SK-N-SH treated with all-trans-retinoic acid at 6 μM for 48 hours (cell line): ENCODE data around the gene PCDHGA5.
"Not testable (repeated sequence)": the region's sequence is repeated elsewhere in the genome, so short reads cannot be mapped to it uniquely, and the experiment has no call there.

Experiments
- ATAC-seq: fragments of 200-7000 bp; cut with Tn5 transposase; 3 replicates; pipeline ENCODE4 v1.9.1; 2020; ENCODE audit warnings: mild to moderate bottlenecking, moderate library complexity
- BACH2 ChIP-seq: fragments of 250-450 bp; sonication (Bioruptor Pico); IDR thresholded peaks from 2 replicates; pipeline ENCODE4 v1.9.0; 2021; ENCODE audit warnings: mild to moderate bottlenecking, borderline replicate concordance
- CREB5 ChIP-seq: fragments of 250-450 bp; sonication (Bioruptor Pico); IDR thresholded peaks from 2 replicates; pipeline ENCODE4 v1.5.1; 2020; ENCODE audit warnings: low read depth, mild to moderate bottlenecking, moderate library complexity
- CSDC2 ChIP-seq: fragments of 250-450 bp; sonication (Bioruptor Pico); IDR thresholded peaks from 2 replicates; pipeline ENCODE4 v1.5.0; 2020; ENCODE audit warnings: mild to moderate bottlenecking, moderate library complexity
- CSRNP3 ChIP-seq: fragments of 250-450 bp; sonication (Bioruptor Pico); IDR thresholded peaks from 2 replicates; pipeline ENCODE4 v1.5.1; 2021; ENCODE audit warnings: mild to moderate bottlenecking, moderate library complexity
- ESRRG ChIP-seq: fragments of 250-450 bp; sonication (Bioruptor Pico); IDR thresholded peaks from 2 replicates; pipeline ENCODE4 v1.6.1; 2021; ENCODE audit warnings: mild to moderate bottlenecking
- ISL1 ChIP-seq: fragments of 250-450 bp; sonication (Bioruptor Pico); IDR thresholded peaks from 2 replicates; pipeline ENCODE4 v2.1.2; 2022; ENCODE audit warnings: mild to moderate bottlenecking, moderate library complexity
- OSR1 ChIP-seq: fragments of 250-450 bp; sonication (Bioruptor Pico); IDR thresholded peaks from 2 replicates; pipeline ENCODE4 v1.8.0; 2022; ENCODE audit warnings: moderate library complexity, mild to moderate bottlenecking, inconsistent platforms
- PATZ1 ChIP-seq: fragments of 250-450 bp; sonication (Bioruptor Pico); IDR thresholded peaks from 2 replicates; pipeline ENCODE4 v1.8.0; 2020; ENCODE audit warnings: mild to moderate bottlenecking, moderate library complexity, borderline replicate concordance
- POU6F1 ChIP-seq: fragments of 250-450 bp; sonication (Bioruptor Pico); IDR thresholded peaks from 2 replicates; pipeline ENCODE4 v1.8.0; 2021; ENCODE audit warnings: low read depth, mild to moderate bottlenecking, moderate library complexity, borderline replicate concordance
- RARB ChIP-seq: fragments of 250-450 bp; sonication (Bioruptor Pico); IDR thresholded peaks from 2 replicates; pipeline ENCODE4 v1.8.0; 2021; ENCODE audit warnings: mild to moderate bottlenecking, moderate library complexity
- SNAI2 ChIP-seq: fragments of 250-450 bp; sonication (Bioruptor Pico); IDR thresholded peaks from 2 replicates; pipeline ENCODE4 v1.5.0; 2020; ENCODE audit warnings: mild to moderate bottlenecking, moderate library complexity
- TCF4 ChIP-seq: fragments of 250-450 bp; sonication (Bioruptor Pico); IDR thresholded peaks from 2 replicates; pipeline ENCODE4 v1.8.0; 2021; ENCODE audit warnings: mild to moderate bottlenecking, moderate library complexity, borderline replicate concordance
- TOX ChIP-seq: fragments of 250-450 bp; sonication (Bioruptor Pico); IDR thresholded peaks from 2 replicates; pipeline ENCODE4 v1.8.0; 2021; ENCODE audit warnings: mild to moderate bottlenecking, moderate library complexity, borderline replicate concordance
- TSHZ2 ChIP-seq: fragments of 250-450 bp; sonication (Bioruptor Pico); IDR thresholded peaks from 2 replicates; pipeline ENCODE4 v1.5.0; 2020; ENCODE audit warnings: mild to moderate bottlenecking, moderate library complexity
- ZC3H10 ChIP-seq: fragments of 250-450 bp; sonication (Bioruptor Pico); IDR thresholded peaks from 2 replicates; pipeline ENCODE4 v1.5.1; 2021; ENCODE audit warnings: mild to moderate bottlenecking, moderate library complexity
- ZFP3 ChIP-seq: fragments of 250-450 bp; sonication (Bioruptor Pico); IDR thresholded peaks from 2 replicates; pipeline ENCODE4 v1.5.0; 2020; ENCODE audit warnings: mild to moderate bottlenecking, moderate library complexity
- ZFP30 ChIP-seq: fragments of 450-650 bp; formaldehyde crosslinking; IDR thresholded peaks from 2 replicates; pipeline ENCODE4 v1.5.0; 2022; ENCODE audit warnings: mild to moderate bottlenecking, moderate library complexity
- ZNF565 ChIP-seq: fragments of 450-650 bp; formaldehyde crosslinking; conservative IDR thresholded peaks from 2 replicates; pipeline ENCODE4 v1.5.0; 2020; ENCODE audit warnings: low read depth, mild to moderate bottlenecking, moderate library complexity
- ZNF8 ChIP-seq: fragments of 450-650 bp; formaldehyde crosslinking; IDR thresholded peaks from 2 replicates; pipeline ENCODE4 v1.5.0; 2020; ENCODE audit warnings: mild to moderate bottlenecking, moderate library complexity

The PCDHGA5 gene

GRCh38 chr5:141389153-141390042 is 25.4 kb downstream of the PCDHGA5 start (continued):
- TF ChIP-seq CREB5 (no peak), ZC3H10 (CRISPR knock-in tag) (no peak), TOX (CRISPR knock-in tag) (no peak), ESRRG (CRISPR knock-in tag) (no peak), ZFP3 (CRISPR knock-in tag) (no peak), PATZ1 (no peak)

GRCh38 chr5:141392429-141393198 is 28.7 kb downstream of the PCDHGA5 start, which contains the start of gene PCDHGA8:
TSS of gene PCDHGA8 (plus strand) at chr5:141392633. CDS start at chr5:141392814, 181 bp downstream.
- ATAC-seq: no peak
- TF ChIP-seq ZNF565 (CRISPR knock-in tag): no peak
- no peak for TF ChIP-seq TOX (CRISPR knock-in tag)
- no peak for TF ChIP-seq RARB
- no peak for TF ChIP-seq ZFP30 (CRISPR knock-in tag)
- no peak for TF ChIP-seq ZFP3 (CRISPR knock-in tag)
- TF ChIP-seq TCF4 (CRISPR knock-in tag): no peak
- TF ChIP-seq ISL1 (CRISPR knock-in tag): no peak
- TF ChIP-seq ZNF8 (CRISPR knock-in tag): no peak
- no peak for TF ChIP-seq BACH2

- TF ChIP-seq BACH2: no peak
- no peak for TF ChIP-seq CSDC2
- TF ChIP-seq ZNF565 (CRISPR knock-in tag): no peak
- no peak for TF ChIP-seq CREB5
- TF ChIP-seq TSHZ2: no peak
- no peak for TF ChIP-seq CSRNP3 (CRISPR knock-in tag)
- TF ChIP-seq ESRRG (CRISPR knock-in tag): no peak
- TF ChIP-seq SNAI2 (CRISPR knock-in tag): no peak
- no peak for TF ChIP-seq OSR1
- no peak for TF ChIP-seq POU6F1
- TF ChIP-seq ZFP30 (CRISPR knock-in tag): no peak
- ATAC-seq: no peak
These were observed 29.3 kb downstream of the PCDHGA5 start for GRCh38 chr5:141393267-141393666.

GRCh38 chr5:141394401-141395187 is 30.6 kb downstream of the PCDHGA5 start:
- not testable (repeated sequence) for ATAC-seq

- not testable (repeated sequence) for ATAC-seq
These were observed 34.0 kb downstream of the PCDHGA5 start, which contains the start of gene PCDHGB5 for GRCh38 chr5:141397756-141398551. TSS of gene PCDHGB5 (plus strand) at chr5:141397947. CDS start at chr5:141398128, 181 bp downstream.
